Measurements from ENCODE around the gene OR4N2.

DNA sequence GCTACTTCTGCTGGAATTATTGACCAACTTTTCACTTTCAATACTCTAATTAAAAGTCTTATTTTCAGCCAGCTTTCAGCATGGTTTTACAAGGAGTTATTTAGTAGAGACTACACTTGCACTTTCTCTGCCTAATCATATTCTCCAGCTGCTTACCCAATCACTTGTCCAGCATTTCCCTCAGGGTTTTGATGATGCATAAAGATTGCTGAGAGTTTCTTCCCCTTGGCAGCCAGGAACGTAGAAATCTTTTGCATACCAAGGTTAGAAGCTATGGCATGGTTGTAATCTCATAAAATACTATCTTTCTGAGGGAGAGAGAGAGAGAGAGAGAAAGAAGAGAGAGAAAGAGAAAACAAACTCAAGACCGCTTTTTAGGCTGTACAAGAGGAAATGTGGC lies 49.4 kb upstream of the OR4N2 start:
- no peak for TF ChIP-seq EZH2 (IDR thresholded peaks at IDR 0.05; ENCODE audit: insufficient read depth, poor library complexity, severe bottlenecking)
- TF ChIP-seq EZH2phosphoT487 (IDR thresholded peaks at IDR 0.05; ENCODE audit: insufficient read depth, low read depth) = no peak
